Measurements from ENCODE around the gene NUAK1. TPM values are rescaled to one million over a fixed set of nuclear protein-coding genes. Genes with fewer than 3 reads are reported as not detected.

The NUAK1 gene
- total RNA-seq, 2 donors from 2014 or later = 14.0 to 16.8 TPM

DNA sequence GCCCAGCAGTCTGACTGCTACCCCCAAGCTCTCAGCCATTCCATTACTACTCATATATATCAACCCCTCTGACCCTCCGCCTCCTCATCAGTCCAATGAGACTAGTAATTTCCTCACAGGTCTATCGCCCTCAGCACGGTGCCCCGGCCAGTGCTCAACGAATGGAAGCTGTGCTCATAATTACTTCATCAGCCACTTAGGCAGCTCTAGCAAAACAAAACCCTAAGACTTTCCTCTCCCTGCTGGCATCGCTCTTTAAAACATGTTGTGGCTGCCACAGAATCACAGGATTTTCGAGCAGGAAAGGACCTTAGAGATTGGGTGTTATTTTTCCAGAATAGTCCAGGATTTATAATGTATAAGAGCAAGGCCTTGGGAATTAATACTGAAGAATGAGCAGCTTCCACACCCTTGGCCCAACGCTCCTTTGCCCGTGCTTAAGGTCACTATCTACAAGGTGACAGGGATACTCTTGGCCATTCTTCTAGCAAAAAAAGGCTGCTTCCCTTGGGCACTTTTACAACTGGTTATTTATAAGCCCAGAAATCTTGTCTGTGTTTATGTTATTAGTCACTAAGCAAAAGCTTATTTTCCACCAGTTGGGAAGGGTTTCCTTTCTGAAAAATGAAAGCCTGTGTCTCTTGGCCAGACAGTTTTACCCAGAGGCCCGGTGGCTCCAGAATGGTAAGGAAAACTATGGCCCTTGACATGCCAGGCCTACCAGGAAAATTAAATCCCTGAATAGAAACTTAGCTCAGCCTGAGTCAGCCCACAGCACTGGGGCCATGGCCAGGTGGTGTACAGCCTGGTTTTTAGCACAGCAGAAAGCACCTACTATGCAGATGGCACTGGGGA is 47.9 kb downstream of the NUAK1 start:
- Histone ChIP-seq H3K9me3 (ENCODE audit: control insufficient read depth, low read length) (no peaks in the 10 kb centered on the region), H3K27ac (ENCODE audit: low read depth, low read length) (no peak overlapping the region), H3K9ac (ENCODE audit: extremely low read depth, low read length, poor library complexity, severe bottlenecking) (no peak overlapping the region), H3K36me3 (ENCODE audit: control insufficient read depth, insufficient read depth, low read length) (peaks cover 94% of the 10 kb centered on the region), H3K27me3 (ENCODE audit: control insufficient read depth, insufficient read depth, low read length, poor library complexity, severe bottlenecking) (no peaks in the 10 kb centered on the region), H3K4me1 (ENCODE audit: control insufficient read depth, insufficient read depth, low read length) (no peaks in the 10 kb centered on the region), H3K4me3 (ENCODE audit: low read length) (no peak overlapping the region)
- peak; percentile 43 for DNase-seq
- peaks cover 23% of the 10 kb centered on the region for H3K36me3 Mint-ChIP-seq (ENCODE audit: low read depth)
- H3K9me3 Mint-ChIP-seq = no peaks in the 10 kb centered on the region
- WGBS, 2 experiments (ENCODE audit: insufficient coverage in 1 of 2, insufficient read length in 1 of 2) = 93 to 95% methylated on average over 10 of the region's 10 CpGs
- no peak overlapping the region for H3K4me3 Mint-ChIP-seq
- H3K27ac Mint-ChIP-seq = peak overlapping the region; percentile 28
- H3K27me3 Mint-ChIP-seq (ENCODE audit: insufficient read depth) = no peaks in the 10 kb centered on the region
- H3K4me1 Mint-ChIP-seq = peaks cover 15% of the 10 kb centered on the region
- TF ChIP-seq, protein P1, sequence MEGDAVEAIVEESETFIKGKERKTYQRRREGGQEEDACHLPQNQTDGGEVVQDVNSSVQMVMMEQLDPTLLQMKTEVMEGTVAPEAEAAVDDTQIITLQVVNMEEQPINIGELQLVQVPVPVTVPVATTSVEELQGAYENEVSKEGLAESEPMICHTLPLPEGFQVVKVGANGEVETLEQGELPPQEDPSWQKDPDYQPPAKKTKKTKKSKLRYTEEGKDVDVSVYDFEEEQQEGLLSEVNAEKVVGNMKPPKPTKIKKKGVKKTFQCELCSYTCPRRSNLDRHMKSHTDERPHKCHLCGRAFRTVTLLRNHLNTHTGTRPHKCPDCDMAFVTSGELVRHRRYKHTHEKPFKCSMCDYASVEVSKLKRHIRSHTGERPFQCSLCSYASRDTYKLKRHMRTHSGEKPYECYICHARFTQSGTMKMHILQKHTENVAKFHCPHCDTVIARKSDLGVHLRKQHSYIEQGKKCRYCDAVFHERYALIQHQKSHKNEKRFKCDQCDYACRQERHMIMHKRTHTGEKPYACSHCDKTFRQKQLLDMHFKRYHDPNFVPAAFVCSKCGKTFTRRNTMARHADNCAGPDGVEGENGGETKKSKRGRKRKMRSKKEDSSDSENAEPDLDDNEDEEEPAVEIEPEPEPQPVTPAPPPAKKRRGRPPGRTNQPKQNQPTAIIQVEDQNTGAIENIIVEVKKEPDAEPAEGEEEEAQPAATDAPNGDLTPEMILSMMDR (conservative IDR thresholded peaks at IDR 0.05) = no peak

DNA sequence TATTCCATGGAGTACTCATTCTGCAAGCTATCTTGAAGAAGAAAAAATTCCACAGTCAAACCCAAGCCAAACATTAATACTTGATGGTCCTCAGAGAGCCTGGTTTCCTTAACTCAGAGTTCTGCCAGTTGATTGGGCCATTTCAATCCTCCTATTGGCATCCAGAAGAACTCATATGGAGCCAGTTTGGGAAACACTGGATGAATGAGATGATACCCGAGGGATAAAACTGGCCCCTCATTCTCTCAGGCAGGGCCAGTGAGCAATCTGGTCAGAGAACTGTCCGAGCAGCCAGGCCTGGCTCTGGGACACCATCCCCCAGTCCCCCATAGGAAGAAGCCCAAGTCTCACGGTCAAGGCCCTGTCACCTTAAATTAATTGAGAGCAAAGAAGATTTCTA is 48.8 kb downstream of the NUAK1 start:
- no peak overlapping the region for H3K4me3 ChIP-seq (ENCODE audit: low read length)
- TF ChIP-seq, protein P1 (conservative IDR thresholded peaks at IDR 0.05) = no peak
- no peak overlapping the region for H3K27ac ChIP-seq (ENCODE audit: low read depth, low read length)
- no peaks in the 10 kb centered on the region for H3K9me3 ChIP-seq (ENCODE audit: control insufficient read depth, low read length)
- peaks cover 3% of the 10 kb centered on the region for H3K4me1 ChIP-seq (ENCODE audit: control insufficient read depth, insufficient read depth, low read length)
- no peak overlapping the region for H3K27ac Mint-ChIP-seq
- H3K4me1 Mint-ChIP-seq = peaks cover 15% of the 10 kb centered on the region
- H3K27me3 ChIP-seq (ENCODE audit: control insufficient read depth, insufficient read depth, low read length, poor library complexity, severe bottlenecking) = no peaks in the 10 kb centered on the region
- H3K9ac ChIP-seq (ENCODE audit: extremely low read depth, low read length, poor library complexity, severe bottlenecking) = no peak overlapping the region
- WGBS, 2 experiments (ENCODE audit: insufficient coverage in 1 of 2, insufficient read length in 1 of 2) = 90 to 100% methylated on average over 2 to 3 of the region's 3 CpGs
- no peak overlapping the region for H3K4me3 Mint-ChIP-seq
- DNase-seq = no peak
- no peaks in the 10 kb centered on the region for H3K9me3 Mint-ChIP-seq
- peaks cover 94% of the 10 kb centered on the region for H3K36me3 ChIP-seq (ENCODE audit: control insufficient read depth, insufficient read depth, low read length)
- peaks cover 17% of the 10 kb centered on the region for H3K36me3 Mint-ChIP-seq (ENCODE audit: low read depth)
- no peaks in the 10 kb centered on the region for H3K27me3 Mint-ChIP-seq (ENCODE audit: insufficient read depth)

DNA sequence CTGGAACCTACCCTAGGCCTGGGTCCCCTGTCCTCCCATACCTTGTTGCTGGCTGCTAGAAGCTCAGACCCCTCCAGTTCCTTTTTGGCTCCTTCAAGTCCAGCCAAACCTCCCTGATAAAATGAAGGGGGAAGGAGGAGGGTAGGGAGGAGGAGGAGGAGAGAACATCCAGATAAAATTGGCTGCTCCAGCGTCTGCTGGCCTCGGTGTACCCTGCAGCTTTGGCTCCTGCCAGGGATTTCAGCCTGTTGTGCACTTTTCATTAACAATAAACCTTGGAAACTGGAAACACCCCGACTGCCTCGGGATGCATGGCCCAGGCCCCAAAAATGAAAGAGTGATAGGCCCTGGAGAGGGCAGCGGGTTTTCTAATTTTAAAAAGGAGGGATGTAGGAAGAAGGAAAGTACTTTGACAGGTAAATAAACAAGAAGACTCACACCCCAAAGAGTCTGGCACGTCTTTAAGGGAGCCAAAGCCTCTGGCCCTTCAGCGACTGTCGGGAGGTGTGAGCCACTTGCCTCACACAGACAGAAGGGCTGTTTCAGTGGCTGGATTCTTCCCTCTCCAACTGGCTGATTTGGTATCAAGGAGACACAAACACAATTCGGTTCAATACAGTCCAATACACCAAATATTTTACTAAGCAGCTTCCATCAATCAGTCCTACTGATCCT is 49.8 kb downstream of the NUAK1 start:
- WGBS, 2 experiments (ENCODE audit: insufficient coverage in 1 of 2, insufficient read length in 1 of 2) = 85 to 95% methylated on average over 5 to 9 of the region's 9 CpGs

More for the DNA sequence above, 49.8 kb downstream of the NUAK1 start:
- peaks cover 88% of the 10 kb centered on the region for H3K36me3 ChIP-seq (ENCODE audit: control insufficient read depth, insufficient read depth, low read length)
- H3K36me3 Mint-ChIP-seq (ENCODE audit: low read depth) = peaks cover 17% of the 10 kb centered on the region
- TF ChIP-seq, protein P1 (conservative IDR thresholded peaks at IDR 0.05) = no peak
- no peaks in the 10 kb centered on the region for H3K9me3 Mint-ChIP-seq
- no peaks in the 10 kb centered on the region for H3K27me3 ChIP-seq (ENCODE audit: control insufficient read depth, insufficient read depth, low read length, poor library complexity, severe bottlenecking)
- no peak overlapping the region for H3K27ac ChIP-seq (ENCODE audit: low read depth, low read length)
- peaks cover 25% of the 10 kb centered on the region for H3K4me1 Mint-ChIP-seq
- peak overlapping the region; percentile 35 for H3K27ac Mint-ChIP-seq
- no peak overlapping the region for H3K4me3 Mint-ChIP-seq
- H3K9me3 ChIP-seq (ENCODE audit: control insufficient read depth, low read length) = no peaks in the 10 kb centered on the region
- H3K9ac ChIP-seq (ENCODE audit: extremely low read depth, low read length, poor library complexity, severe bottlenecking) = no peak overlapping the region
- peaks cover 12% of the 10 kb centered on the region for H3K4me1 ChIP-seq (ENCODE audit: control insufficient read depth, insufficient read depth, low read length)
- no peak overlapping the region for H3K4me3 ChIP-seq (ENCODE audit: low read length)
- no peaks in the 10 kb centered on the region for H3K27me3 Mint-ChIP-seq (ENCODE audit: insufficient read depth)
- DNase-seq = peak; percentile 59

All from endodermal cell (in vitro differentiated cells).